NCI-H748 treated with DMSO at 0.1 percent for 48 hours (cell line): ENCODE data around the gene CADM2.

ENCODE experiments used
- DNase-seq: peaks from one replicate; lab custom pipeline; 2025; lab: John Stamatoyannopoulos, UW

CADM2 gene

DNA sequence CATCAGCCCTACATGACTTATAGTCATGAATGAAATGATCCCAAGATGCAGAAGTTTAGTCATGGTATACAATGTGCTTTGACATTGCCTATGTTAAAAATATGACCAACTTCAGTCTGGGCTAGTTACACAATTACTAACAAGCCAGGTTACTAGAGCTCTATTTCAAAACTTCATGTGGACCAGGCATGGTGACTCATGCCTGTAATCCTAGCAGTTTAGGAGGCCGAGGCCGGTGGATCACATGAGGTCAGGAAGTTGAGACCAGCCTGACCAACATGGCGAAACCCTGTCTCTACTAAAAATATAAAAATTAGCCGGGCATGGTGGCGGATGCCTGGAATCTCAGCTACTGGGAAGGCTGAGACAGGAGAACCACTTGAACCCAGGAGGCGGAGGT, 613.0 kb downstream of the CADM2 start:
- no peak for DNase-seq

DNA sequence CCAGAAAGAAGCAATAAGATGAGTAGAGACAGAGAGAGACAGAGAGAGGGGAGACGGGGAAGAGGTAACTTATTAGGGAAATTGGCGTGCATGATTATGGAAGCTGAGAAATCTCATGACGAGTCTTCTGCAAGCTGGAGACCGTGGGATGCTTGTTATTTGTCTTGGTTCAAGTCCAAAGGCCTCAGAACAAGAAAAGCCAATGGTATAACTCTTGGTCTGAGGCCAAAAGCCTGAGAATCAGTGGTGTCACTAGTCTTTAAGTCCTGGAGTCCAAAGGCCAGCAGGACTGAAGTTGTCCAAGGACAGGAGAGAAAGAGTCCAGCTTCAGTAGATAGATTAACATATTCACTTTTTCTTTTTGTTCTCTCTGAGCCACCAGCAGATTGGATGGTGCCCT, 613.6 kb downstream of the CADM2 start:
- no peak for DNase-seq

DNA sequence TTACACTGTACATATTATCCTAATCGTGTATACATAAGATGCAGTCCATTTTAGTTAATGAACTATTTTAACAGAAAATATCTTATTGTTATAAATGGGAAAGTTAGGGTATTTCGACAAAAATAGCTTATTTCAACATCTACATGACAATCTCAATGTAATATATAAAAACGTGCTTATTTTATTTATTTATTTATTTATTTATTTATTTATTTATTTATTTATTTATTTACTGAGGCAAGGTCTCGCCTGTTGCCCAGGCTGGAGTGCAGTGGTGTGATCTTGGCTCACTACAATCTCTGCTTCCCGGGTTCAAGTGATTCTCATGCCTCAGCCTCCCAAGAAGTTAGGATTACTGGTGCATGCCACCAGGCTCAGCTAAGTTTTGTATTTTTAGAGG, 614.2 kb downstream of the CADM2 start:
- DNase-seq = no peak

DNA sequence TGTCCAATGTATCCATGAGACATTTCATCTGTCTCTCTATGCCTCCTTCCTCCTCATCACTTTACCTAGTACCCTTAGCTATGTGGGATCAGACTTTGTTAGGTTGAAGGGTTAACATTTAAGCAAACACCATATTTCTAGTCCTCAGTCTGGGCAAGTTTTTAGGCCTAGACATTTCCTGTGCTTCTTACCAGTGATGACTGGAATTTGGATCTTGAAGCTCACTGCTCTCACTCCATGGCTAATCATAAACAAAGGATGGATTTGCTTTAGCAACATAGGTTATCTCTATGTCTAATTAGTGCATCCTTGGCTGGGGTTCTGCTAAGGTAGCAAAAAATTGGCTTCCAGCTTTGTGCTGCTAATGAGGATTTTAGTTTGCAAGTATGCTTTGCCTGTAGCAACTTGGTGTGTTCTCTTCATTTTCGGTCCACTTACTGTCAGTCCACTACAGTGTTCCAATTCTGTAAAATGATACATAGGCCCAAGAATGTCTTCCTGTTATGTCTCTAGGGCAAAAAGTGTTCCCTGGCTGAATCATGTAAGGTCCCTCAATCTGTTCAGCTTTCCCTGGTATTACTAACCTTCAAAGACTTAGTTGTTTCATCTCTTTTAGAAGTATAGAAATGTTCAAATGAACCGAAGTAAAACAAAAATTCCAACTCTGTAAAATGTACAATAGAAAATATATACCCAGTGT, 615.4 kb downstream of the CADM2 start:
- no peak for DNase-seq

DNA sequence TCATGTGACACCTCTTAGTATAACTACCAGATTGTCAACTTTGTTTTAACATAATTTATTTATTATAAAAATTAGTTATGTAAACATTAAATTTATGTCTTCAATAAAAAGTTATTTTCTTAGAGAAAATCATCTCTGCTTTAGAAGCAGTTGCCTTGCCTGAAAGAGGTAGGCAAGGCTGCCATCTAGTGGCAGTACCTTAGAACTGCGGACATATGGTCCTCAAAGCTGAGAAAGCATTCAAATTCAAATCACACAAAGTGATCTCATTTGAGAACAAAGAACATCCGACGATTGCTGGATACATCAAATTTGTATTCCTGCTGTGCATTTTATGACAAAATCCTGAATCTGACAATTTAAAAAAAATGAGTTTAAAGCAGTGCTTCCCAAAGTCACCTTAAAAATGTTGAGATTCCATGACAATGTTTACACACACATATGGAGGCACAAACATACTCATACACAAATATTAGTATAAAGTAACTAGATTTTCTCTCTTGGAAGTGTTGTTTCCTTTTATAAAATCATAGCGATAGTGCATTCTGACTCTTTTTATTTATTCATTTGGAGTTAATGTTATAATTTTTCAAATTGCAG, 617.4 kb downstream of the CADM2 start:
- peak; percentile 32 for DNase-seq

DNA sequence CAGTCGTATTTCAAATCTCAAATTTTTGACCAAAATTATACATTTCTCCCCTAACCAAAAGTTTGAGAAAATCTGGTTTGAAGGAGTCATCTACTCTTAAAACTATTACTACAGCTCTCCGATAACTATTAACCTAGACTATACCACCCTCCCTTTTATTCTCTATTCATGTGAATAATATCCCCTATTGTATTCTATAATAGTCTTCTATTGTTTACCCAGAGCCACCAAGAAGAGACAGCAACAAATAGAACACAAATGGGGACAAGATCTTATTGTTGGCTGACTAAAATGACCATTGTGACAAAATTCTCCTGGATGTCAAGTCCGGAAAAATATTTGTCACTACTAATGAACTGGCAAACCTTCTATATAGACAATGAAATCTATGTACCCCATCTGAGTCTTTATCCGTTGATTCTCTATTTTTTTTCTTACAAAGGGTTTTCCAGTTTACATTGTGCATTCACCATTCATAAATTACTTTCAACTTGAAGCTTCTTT, 618.0 kb downstream of the CADM2 start:
- DNase-seq = no peak

DNA sequence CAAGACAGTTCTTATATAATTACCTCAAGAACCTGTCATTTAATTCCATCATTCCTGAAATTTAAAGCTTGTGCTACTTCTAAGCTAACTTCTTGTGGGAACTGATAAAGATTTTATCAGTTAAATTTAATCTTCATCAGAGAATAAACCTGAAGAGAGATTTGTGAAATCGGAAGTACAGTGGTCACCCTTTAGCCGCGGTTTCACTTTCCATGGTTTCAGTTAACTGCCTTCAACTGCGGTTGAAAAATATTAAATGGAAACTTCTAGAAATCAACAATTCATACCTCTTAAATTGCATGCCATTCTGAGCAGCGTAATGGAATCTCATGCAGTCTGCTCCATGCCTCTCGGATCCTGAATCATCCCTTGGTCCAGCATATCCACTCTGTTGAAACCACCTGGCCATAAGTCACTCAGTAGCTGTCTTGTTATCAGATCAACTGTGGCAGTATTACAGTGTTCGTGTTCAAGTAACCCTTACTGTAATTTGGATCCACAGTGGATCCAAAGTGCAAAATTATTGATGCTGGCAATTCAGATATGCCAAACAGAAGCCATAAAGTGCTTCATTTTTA, 626.1 kb downstream of the CADM2 start:
- no peak for DNase-seq

DNA sequence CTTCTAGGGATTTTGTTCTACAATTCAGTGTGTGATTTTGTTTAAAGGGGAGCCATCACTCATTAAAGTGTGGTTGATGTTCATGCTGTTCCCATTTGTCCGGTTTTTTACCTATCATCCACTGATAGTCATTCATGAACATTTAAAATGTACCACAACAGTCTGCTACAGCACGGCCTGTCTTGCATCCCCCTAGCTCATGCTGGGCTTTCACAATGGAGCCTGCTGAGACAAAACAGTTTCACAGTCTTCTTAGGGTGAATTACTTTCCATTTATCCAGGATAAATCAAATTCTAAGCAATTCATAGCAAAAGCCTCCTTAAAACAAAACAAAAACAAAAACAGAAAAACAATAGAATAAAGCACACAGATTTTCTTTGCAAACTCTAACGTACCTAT, 627.2 kb downstream of the CADM2 start:
- DNase-seq = no peak

DNA sequence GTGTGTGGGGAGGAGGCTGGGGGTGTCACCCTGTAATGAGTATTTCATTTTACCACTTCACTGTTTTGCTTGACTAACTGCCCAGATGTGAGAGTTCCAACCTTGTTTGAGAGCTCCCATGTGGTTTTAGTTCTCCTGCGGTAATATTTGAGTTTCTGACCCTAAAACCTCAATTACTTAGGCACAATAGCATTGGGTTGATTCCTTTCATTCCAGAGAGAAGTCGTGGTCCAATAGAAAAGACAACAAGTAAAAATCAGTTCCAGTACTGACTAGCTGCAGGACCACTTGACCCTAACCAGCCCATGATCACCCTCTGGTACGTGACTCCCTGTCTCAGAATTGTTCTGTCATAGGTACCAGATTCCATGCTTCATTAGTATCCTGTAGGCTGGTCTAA, 630.4 kb downstream of the CADM2 start:
- DNase-seq = no peak

DNA sequence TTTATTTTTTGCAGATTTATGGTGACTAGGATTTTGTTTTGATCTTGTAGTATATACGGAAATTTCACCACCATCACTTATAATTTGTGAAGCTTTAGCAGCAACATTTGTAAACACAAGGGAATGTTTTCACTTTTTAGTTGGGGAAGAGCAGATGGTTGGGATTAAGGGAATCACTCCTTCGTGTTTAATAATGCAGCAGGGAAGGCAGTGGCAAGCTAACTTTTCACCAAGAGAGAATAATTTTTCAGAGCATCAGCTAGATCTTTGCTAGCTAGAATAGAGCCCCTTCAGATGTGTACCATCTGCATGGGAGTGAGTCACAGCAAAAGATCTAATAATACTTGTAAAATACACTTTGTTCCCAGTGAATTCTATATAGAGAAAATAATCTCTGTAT, 632.7 kb downstream of the CADM2 start:
- DNase-seq = no peak

DNA sequence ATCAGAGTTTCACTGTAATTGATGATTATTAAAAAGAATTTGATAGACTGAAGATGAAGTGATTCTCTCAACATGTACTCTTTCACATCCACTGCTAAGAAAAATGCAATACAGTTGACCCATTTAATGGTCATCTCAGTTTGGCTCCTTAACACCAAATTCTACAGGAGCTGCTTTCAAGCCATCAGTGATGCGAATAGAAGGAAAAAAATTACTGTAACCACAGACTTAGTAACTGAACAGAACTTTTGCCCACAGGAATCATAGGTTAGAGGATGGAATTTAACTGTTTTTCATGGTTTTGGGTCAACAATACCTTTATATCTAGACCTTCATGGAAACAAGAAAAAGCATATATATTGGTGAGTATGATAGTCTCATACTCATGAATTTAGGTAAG, 633.5 kb downstream of the CADM2 start:
- no peak for DNase-seq

DNA sequence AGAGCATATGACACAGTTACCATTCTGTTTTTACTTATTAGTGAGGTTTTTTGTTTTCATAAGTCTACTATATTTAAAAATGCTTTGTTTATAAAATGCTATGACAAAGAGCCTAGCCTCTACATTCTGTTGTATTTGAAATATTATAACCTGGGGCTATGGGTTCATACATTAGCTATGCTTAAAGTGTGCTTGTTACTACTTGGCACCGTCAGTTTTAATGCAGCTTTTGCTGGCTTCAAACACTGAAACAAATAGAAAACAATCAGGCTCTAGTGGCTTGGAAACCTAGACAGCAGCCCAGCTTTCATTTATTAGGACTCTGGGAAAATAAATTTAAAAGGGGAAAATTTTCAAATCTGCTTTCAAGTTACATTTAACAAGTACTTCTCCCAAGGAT, 635.9 kb downstream of the CADM2 start:
- DNase-seq = no peak

DNA sequence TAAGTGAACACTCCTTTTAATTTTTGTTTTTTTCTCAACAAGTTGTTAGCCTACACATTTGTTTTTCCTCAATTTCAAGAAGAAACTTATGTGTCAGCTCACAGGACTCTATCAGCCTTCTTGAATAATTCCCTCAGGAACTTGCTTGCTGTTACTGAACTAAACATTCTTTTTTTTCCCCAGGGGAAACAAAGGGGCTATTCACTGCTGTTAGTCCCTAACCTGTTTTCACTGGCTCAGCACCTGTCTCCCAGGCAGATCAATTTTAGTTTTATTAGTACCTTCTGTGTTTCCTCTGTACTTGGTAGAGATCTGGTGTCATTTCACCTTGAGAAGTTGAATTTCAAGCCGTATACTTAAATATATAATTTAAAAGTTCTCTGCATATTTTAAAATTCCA, 644.6 kb downstream of the CADM2 start:
- DNase-seq = no peak

DNA sequence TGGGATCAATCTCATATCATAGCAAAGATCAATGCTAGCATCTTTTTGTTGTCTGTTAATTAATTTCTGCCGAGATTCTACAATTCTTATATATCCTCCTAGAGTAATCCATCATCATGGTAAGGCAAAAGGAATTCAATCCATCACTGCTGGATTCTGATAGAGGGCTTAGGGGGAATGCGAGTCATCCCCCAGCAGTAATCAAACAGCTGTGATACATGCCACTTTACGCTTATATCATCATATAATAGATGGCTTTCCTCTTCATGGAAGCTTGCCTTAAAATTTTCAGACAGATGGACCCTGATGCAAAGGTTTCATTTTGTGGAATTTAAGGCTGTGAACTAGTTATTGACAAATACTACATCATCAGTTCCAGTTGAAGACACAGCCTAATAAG, 645.9 kb downstream of the CADM2 start:
- no peak for DNase-seq

DNA sequence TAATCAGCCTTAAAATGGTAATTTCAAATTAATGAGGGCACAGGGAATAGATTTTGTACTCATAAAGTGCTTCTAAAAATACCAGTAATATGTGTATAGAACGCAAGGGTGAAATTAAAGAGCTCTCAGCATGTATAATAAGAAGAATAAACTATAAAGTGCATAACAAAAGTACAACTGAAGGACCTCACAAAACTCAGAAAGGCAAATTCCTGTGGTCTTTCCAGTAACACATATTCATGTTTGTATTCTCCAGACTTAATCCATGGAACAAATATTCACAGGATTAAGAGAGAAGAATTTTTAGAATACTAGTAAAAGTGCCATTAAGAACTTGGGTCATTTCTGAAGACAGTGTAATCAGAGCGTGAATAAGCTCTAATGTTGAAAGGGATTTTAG, 646.3 kb downstream of the CADM2 start:
- no peak for DNase-seq

DNA sequence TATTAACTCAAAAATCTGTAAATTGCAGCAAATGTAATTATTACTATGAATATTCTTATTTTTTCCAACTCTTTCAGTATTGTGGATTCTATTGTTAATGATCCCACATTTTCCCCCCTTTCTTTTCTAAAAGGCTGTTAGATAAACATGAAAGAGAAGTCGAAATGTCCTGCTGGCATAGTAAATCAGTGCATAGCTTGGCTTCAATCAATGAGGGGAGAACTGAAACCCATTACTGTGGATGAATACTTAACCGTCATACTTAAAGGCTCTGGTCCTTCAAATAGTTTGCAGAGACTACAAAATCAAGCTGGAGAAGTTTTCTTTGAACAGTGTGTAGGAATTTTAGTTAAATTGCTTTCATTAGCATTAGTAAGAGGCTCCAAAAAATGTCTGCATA, 667.9 kb downstream of the CADM2 start:
- DNase-seq = no peak

DNA sequence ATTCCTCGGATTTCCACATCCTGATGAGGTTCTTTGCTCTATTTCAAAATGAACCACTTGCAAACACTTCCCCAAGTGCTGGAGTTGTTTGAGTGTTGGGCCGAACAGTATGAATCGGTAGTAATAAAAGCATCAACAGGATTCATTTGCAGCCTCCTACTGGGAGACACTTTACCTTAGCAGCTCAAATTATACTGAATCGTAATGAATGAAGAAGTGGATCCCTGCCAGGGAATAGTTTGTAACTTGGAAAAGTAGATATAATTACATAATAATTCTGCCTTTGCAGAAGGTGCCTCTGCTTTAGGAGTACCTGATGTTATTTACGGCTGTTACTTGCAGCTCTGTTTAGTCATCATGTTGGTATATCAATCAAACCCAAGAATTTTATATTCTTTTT, 669.1 kb downstream of the CADM2 start:
- DNase-seq = peak; percentile 18

DNA sequence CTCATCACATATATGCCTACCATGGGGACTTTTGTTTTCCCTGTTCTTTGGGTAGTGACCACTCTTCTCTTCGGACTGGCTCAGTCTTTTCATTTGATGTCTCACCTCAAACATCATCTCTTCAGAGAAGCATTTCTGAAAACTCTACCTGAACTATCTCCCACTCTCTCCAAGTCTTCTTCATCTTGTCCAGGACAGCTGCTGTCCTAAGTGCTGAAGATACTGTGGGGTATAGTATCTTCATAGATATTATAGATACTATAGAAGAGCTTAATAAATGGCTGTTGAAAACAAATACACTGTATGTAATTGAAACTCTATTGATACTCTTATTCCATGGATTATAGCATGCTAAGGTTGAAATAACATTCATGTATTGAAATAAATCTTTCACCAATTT, 672.3 kb downstream of the CADM2 start:
- DNase-seq = no peak

DNA sequence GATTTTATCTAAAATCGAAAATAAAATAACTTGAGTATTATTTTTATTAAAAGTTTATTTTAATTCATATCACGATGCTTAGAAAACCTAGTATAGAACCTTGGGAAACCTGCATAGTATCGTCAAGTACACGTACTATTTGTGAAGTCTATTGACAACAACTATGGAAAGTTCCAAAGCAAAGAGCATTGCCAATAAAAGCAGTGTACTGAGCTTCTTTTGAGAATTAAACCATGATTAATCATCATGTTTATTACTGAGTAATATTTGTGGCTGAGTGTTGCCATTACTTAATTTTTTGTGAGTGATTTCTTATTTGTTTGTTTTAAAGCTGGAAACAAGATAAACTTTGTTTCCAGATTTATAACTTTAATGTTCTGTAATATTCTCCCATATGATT, 674.1 kb downstream of the CADM2 start:
- no peak for DNase-seq

DNA sequence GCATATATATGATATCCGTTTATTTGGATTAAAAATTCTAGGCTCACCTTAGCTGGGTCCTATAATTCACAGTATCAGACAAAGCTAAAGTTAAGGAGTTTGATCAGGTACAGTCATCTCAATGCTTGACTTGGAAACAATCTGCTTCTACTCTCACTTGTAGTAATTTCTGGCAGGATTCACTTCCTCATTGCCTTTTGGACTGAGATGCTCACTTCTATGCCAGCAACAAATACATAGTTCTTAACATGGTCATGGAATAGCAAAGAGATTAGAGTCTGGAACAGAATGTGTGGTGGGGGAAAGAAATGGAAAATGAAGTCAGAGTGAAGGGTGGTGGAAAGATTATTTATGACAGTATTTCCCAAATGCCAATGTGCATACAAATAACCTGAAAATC, 693.6 kb downstream of the CADM2 start:
- no peak for DNase-seq

DNA sequence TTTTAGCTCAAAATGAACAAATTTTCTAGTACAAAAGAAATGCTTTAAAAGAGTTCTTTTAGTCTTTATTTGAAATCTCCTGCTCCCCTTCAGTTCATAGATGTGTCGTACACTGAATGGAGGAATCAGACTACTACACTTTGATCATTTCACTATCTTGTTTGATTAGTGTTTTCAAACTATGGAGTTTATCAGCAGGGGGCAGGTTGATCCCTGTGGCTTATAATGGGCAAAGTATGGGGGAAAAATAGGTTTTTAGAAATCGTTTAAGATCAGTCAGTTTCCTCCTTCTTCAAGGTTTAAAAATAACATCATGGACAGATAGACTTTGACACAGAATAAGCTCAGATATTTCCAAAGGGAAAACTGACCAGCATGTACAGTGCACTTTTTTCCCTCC, 701.7 kb downstream of the CADM2 start:
- DNase-seq = no peak

DNA sequence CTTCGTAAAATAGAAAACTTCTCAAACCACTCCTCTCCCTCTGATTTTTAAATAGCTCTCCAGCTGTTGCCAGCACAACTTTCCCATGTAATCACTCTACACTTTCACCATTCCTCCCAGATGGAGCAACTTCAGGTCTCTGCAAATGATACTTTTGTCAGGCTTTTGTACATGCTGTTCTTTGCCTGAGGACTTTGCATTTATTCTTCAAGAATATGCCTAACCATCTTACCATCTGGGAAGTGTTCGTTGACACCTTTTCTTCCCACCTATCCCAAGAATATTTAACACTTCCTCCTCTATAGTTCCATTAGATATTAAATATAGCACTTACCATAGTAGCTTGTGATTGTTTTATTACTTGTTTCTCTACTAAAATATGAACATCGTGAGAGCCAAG, 703.7 kb downstream of the CADM2 start:
- no peak for DNase-seq

DNA sequence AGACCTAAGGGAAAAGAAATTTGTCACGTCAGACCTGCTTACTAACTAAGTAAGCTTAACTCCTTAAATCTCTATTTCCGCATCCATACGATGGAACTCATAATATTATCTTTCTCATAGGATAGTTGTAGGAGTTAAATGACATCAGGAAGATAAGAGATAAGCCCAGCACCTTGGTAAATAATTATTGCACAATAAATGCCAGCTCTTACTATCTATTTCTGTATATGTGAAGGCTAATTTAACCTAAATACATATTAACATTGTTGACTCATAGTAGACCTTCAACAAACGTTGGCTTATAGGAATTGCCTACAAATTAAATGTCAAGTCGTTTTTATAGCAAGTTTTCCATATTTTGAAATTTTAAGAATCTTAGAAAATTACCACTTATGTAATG, 709.0 kb downstream of the CADM2 start:
- no peak for DNase-seq
